SH-SY5Y (cell line): Measurements from ENCODE around the gene HOXD8.

Experiments used
- GATA2 ChIP-seq: IDR thresholded peaks from 2 replicates; pipeline ENCODE4 v1.6.1; 2011; ENCODE audit warnings: mild to moderate bottlenecking, low read depth, low read length
- GATA3 ChIP-seq: IDR thresholded peaks from 2 replicates; pipeline ENCODE4 v1.6.1; 2011; ENCODE audit warnings: low read depth, mild to moderate bottlenecking, low read length, moderate library complexity

- TF ChIP-seq GATA3 (no peak), GATA2 (no peak)
Measured at GRCh38 chr2:176154576-176155252, 25.2 kb downstream of the HOXD8 start.
